ENCODE results near the gene FAM240A.

DNA sequence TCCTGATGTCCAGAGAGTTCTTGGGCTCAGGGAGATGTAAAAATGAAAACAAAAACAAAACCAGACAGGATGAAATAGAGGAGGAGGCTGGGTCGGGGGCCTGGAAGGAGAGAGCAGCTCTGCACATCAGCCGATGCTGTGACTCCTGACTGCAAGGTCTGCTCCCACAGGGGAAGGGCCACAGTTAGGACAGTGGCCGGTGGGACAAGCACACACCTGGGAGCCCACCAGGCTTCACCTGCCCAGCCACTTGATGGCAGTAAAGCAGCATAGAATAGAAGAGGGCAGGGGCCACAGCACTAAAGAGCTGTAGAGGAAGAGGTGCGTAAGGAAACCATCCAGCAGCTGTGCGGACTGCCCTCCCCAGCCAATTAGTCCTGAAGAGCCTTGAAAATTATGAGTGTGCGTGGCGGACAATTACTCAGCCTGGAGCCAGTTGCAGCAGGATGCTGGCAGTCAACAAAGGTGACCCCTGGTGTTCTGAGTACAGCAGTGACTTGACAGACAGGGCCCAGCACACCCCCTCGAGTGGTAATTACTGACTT is 51.3 kb downstream of the FAM240A start:
- TF ChIP-seq, protein P1, sequence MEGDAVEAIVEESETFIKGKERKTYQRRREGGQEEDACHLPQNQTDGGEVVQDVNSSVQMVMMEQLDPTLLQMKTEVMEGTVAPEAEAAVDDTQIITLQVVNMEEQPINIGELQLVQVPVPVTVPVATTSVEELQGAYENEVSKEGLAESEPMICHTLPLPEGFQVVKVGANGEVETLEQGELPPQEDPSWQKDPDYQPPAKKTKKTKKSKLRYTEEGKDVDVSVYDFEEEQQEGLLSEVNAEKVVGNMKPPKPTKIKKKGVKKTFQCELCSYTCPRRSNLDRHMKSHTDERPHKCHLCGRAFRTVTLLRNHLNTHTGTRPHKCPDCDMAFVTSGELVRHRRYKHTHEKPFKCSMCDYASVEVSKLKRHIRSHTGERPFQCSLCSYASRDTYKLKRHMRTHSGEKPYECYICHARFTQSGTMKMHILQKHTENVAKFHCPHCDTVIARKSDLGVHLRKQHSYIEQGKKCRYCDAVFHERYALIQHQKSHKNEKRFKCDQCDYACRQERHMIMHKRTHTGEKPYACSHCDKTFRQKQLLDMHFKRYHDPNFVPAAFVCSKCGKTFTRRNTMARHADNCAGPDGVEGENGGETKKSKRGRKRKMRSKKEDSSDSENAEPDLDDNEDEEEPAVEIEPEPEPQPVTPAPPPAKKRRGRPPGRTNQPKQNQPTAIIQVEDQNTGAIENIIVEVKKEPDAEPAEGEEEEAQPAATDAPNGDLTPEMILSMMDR (conservative IDR thresholded peaks at IDR 0.05) = peak; percentile 51; the same call in 1 of the 2 replicates
- TF ChIP-seq EZH2 (IDR thresholded peaks at IDR 0.05; ENCODE audit: low read depth) = no peak
